WTC11 (cell line): Measurements from ENCODE around the gene ADAMTS18.

ENCODE experiments used
- ATF1 ChIP-seq: sonication (generic); formaldehyde crosslinking; IDR thresholded peaks from 2 replicates; pipeline ENCODE4 v1.8.1; 2023; ENCODE audit warnings: mild to moderate bottlenecking, moderate library complexity, missing genetic modification reagents
- ATF3 ChIP-seq: sonication (generic); formaldehyde crosslinking; conservative IDR thresholded peaks from 2 replicates; pipeline ENCODE4 v1.8.1; 2022; ENCODE audit warnings: mild to moderate bottlenecking, missing genetic modification reagents
- CTCF ChIP-seq: fragments of 200-600 bp; IDR thresholded peaks from 2 replicates; pipeline ENCODE4 v1.8.0; 2022; ENCODE audit warnings: antibody characterized with exemption
- ESRRA ChIP-seq: sonication (generic); formaldehyde crosslinking; IDR thresholded peaks from 2 replicates; pipeline ENCODE4 v1.8.1; 2022; ENCODE audit warnings: mild to moderate bottlenecking, missing genetic modification reagents, borderline replicate concordance
- ETV6 ChIP-seq: sonication (generic); formaldehyde crosslinking; IDR thresholded peaks from 2 replicates; pipeline ENCODE4 v1.8.1; 2022; ENCODE audit warnings: mild to moderate bottlenecking, missing genetic modification reagents
- MAX ChIP-seq: sonication (generic); formaldehyde crosslinking; IDR thresholded peaks from 2 replicates; pipeline ENCODE4 v1.8.0; 2022; ENCODE audit warnings: mild to moderate bottlenecking, missing genetic modification reagents
- USF2 ChIP-seq: sonication (generic); formaldehyde crosslinking; IDR thresholded peaks from 2 replicates; pipeline ENCODE4 v1.8.1; 2023; ENCODE audit warnings: mild to moderate bottlenecking, missing genetic modification reagents, moderate library complexity

GRCh38 chr16:77403732-77404131, 31.1 kb downstream of the ADAMTS18 start:
- TF ChIP-seq ATF3 (CRISPR knock-in tag) (no peak), CTCF (no peak), ETV6 (CRISPR knock-in tag) (no peak), ESRRA (CRISPR knock-in tag) (no peak), ATF1 (CRISPR knock-in tag) (no peak), USF2 (CRISPR knock-in tag) (no peak), MAX (no peak)
